ENCODE measurements around the gene MTERF4.

DNA sequence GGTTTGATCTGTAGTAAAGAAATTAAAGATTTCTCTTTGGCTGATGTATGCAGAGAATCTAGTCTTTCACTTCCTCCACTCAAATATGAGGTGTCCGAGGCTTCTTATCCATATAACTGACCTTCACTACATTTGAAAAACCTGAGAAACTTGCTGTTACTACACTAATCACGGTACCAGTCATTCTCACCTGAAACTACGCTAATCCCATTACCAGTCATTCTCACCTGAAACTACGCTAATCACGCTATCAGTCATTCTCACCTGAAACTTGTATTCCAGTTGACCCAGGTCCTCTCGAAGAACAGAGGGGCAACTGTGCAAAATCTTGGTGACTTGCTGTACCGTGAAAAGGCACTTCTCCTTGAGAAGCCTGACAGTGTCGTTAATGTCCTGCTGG, 5.1 kb downstream of the MTERF4 start:
- TF ChIP-seq POLR2AphosphoS5 (IDR thresholded peaks at IDR 0.05; ENCODE audit: low read depth, low read length) (no peak), TAF1 (IDR thresholded peaks at IDR 0.05; ENCODE audit: low read depth, low read length) (no peak)
